Peyer's patch (tissue), 4 donors: ENCODE measurements around the gene HYCC2.

Experiments
- POLR2A ChIP-seq, 2 donors: fragments of 450-650 bp; IDR thresholded peaks; one replicate each; pipeline ENCODE4 v1.5.1; 2017; ENCODE audit warnings: antibody characterized with exemption in 2 of 2, mild to moderate bottlenecking in 2 of 2, moderate library complexity in 2 of 2
- TF ChIP-seq, protein P1 (sequence below), 6 experiments: fragments of 450-650 bp in 4 of 6; fragments of 200-600 bp in 2 of 6; sonication (generic) in 1 of 6; IDR thresholded peaks; one replicate each; pipeline ENCODE4 v1.5.1; 2017 to 2019; ENCODE audit warnings: antibody characterized with exemption in 6 of 6, mild to moderate bottlenecking in 3 of 6, moderate library complexity in 1 of 6

DNA sequence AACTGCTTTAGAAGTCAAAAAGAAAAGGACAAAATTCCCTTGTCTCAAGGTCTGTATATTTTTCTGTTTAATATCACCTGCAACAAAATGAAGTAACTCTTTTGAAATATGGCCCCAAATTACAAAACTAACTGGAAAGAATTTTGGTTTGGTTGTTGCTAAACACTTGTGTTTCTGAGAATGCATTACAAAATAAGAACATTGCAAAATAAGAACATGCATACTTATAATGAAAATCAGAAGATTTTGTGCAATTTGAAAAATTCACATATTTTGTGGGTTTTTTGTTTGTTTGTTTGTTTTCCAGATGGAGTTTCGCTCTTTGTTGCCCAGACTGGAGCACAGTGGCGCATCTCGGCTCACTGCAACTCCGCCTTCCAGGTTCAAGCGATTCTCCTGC, 22.1 kb upstream of the HYCC2 start:
- TF ChIP-seq, protein P1, sequence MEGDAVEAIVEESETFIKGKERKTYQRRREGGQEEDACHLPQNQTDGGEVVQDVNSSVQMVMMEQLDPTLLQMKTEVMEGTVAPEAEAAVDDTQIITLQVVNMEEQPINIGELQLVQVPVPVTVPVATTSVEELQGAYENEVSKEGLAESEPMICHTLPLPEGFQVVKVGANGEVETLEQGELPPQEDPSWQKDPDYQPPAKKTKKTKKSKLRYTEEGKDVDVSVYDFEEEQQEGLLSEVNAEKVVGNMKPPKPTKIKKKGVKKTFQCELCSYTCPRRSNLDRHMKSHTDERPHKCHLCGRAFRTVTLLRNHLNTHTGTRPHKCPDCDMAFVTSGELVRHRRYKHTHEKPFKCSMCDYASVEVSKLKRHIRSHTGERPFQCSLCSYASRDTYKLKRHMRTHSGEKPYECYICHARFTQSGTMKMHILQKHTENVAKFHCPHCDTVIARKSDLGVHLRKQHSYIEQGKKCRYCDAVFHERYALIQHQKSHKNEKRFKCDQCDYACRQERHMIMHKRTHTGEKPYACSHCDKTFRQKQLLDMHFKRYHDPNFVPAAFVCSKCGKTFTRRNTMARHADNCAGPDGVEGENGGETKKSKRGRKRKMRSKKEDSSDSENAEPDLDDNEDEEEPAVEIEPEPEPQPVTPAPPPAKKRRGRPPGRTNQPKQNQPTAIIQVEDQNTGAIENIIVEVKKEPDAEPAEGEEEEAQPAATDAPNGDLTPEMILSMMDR (IDR thresholded peaks at IDR 0.05) = no peak
- TF ChIP-seq POLR2A (IDR thresholded peaks at IDR 0.05) = no peak
